Parathyroid adenoma (tissue), 2 donors: Measurements from ENCODE around the gene CHCHD3.

Source experiments
- H2AFZ ChIP-seq: fragments of 300-600 bp; sonication (generic); one replicate; pipeline ENCODE4 v1.7.0; 2017; ENCODE audit warnings: antibody characterized with exemption, mild to moderate bottlenecking
- H3K27ac ChIP-seq: fragments of 300-600 bp; sonication (generic); one replicate; pipeline ENCODE4 v1.7.0; 2017
- H3K27me3 ChIP-seq: fragments of 300-600 bp; sonication (generic); one replicate; pipeline ENCODE4 v1.7.0; 2017; ENCODE audit warnings: low read length; ENCODE audit not compliant: control insufficient read depth, insufficient read depth
- H3K36me3 ChIP-seq: fragments of 300-600 bp; sonication (generic); one replicate; pipeline ENCODE4 v1.7.0; 2017; ENCODE audit warnings: low read length; ENCODE audit not compliant: control insufficient read depth, insufficient read depth
- H3K4me1 ChIP-seq: fragments of 300-600 bp; sonication (generic); one replicate; pipeline ENCODE4 v1.7.0; 2017; ENCODE audit warnings: control low read depth
- H3K4me2 ChIP-seq: fragments of 300-600 bp; sonication (generic); one replicate; pipeline ENCODE4 v1.7.0; 2017; ENCODE audit warnings: low read length
- H3K4me3 ChIP-seq: fragments of 300-600 bp; sonication (generic); one replicate; pipeline ENCODE4 v1.7.0; 2017; ENCODE audit warnings: low read depth, low read length
- H3K79me2 ChIP-seq: fragments of 300-600 bp; sonication (generic); one replicate; pipeline ENCODE4 v1.7.0; 2017; ENCODE audit warnings: control low read depth
- H3K9ac ChIP-seq: fragments of 300-600 bp; sonication (generic); one replicate; pipeline ENCODE4 v1.7.0; 2017; ENCODE audit warnings: mild to moderate bottlenecking
- H3K9me3 ChIP-seq: fragments of 300-600 bp; sonication (generic); one replicate; pipeline ENCODE4 v1.7.0; 2017; ENCODE audit warnings: low read length; ENCODE audit not compliant: control insufficient read depth
- CTCF ChIP-seq: fragments of 300-600 bp; sonication (generic); IDR thresholded peaks from one replicate; pipeline ENCODE4 v1.7.0; 2017; ENCODE audit warnings: antibody characterized with exemption, mild to moderate bottlenecking
- donor health status: primary hyperparathyroidism.

CHCHD3 gene

DNA sequence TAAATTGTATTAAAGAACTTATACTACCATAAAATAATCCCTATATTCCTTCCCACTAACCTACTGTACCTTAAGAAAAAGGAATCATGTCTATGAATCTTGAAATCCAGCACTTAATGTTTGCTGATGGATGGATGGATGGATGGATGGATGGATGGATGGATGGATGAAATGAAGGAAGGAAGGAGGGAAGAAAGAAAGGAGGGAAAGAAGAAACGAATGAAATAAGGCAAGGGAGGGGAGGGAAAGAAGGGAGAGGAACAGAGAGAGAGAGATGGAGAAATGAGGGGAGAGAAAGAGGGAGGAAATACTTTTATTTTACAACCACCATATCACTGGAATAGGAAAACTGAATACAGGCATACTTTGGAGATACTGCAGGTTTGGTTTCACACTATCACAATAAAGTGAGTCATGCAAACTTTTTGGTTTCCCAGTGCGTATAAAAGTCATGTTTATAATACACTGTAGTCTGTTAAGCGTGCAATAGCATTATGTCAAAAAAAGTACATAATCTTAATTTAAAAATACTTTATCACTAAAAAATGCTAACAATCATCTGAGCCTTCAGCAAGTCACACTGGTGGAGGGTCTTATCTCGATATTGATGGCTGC, 219.8 kb downstream of the CHCHD3 start:
- no peak overlapping the region for H2AFZ ChIP-seq
- peaks cover 14% of the 10 kb centered on the region for H3K79me2 ChIP-seq
- no peaks in the 10 kb centered on the region for H3K9me3 ChIP-seq
- no peak overlapping the region for H3K9ac ChIP-seq
- H3K4me3 ChIP-seq, result no peak overlapping the region
- no peak overlapping the region for H3K4me2 ChIP-seq
- no peak for TF ChIP-seq CTCF
- H3K36me3 ChIP-seq, result no peaks in the 10 kb centered on the region
- no peaks in the 10 kb centered on the region for H3K4me1 ChIP-seq
- H3K27ac ChIP-seq, result no peak overlapping the region
- no peaks in the 10 kb centered on the region for H3K27me3 ChIP-seq

GRCh38 chr7:132861424-132861823, 220.5 kb downstream of the CHCHD3 start:
- H3K9me3 ChIP-seq, result no peaks in the 10 kb centered on the region
- H3K4me1 ChIP-seq, result no peaks in the 10 kb centered on the region
- H3K27ac ChIP-seq, result no peak overlapping the region

GRCh38 chr7:132859199-132859598, 222.7 kb downstream of the CHCHD3 start:
- Histone ChIP-seq H2AFZ (no peak overlapping the region), H3K27ac (no peak overlapping the region), H3K79me2 (peaks cover 12% of the 10 kb centered on the region), H3K36me3 (no peaks in the 10 kb centered on the region), H3K4me1 (no peaks in the 10 kb centered on the region), H3K4me3 (no peak overlapping the region), H3K4me2 (no peak overlapping the region), H3K9me3 (no peaks in the 10 kb centered on the region), H3K9ac (no peak overlapping the region), H3K27me3 (no peaks in the 10 kb centered on the region)
- TF ChIP-seq CTCF, result no peak

More at GRCh38 chr7:132861424-132861823, 220.5 kb downstream of the CHCHD3 start:
- no peak overlapping the region for H3K4me3 ChIP-seq
- H3K4me2 ChIP-seq, result no peak overlapping the region
- H3K27me3 ChIP-seq, result no peaks in the 10 kb centered on the region
- no peak for TF ChIP-seq CTCF
- H3K9ac ChIP-seq, result no peak overlapping the region
- no peak overlapping the region for H2AFZ ChIP-seq
- no peaks in the 10 kb centered on the region for H3K36me3 ChIP-seq
- peaks cover 14% of the 10 kb centered on the region for H3K79me2 ChIP-seq

GRCh38 chr7:132858760-132859159, 223.1 kb downstream of the CHCHD3 start:
- H3K9me3 ChIP-seq, result no peaks in the 10 kb centered on the region
- TF ChIP-seq CTCF, result no peak
- H3K9ac ChIP-seq, result no peak overlapping the region
- no peak overlapping the region for H3K4me3 ChIP-seq
- peaks cover 10% of the 10 kb centered on the region for H3K79me2 ChIP-seq
- H2AFZ ChIP-seq, result no peak overlapping the region
- no peak overlapping the region for H3K4me2 ChIP-seq
- no peaks in the 10 kb centered on the region for H3K4me1 ChIP-seq
- H3K27me3 ChIP-seq, result no peaks in the 10 kb centered on the region
- H3K27ac ChIP-seq, result no peak overlapping the region
- H3K36me3 ChIP-seq, result no peaks in the 10 kb centered on the region

DNA sequence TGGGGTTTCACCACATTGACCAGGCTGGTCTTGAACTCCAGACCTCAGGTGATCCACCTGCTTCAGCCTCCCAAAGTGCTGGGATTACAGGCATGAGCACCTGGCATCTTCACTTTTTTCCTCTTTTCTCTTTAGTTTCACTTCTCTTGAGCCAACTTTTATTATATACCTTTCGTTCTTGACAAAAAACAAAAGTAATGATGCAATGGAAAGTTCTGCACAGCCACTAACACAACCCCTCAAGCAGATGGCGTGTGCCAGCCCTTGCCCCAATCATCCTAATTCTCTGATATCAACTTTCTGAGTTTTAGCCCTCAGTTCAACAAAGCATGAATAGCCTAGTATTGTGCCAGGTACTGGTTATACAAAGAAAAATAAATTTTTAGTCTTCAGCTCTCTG, 223.6 kb downstream of the CHCHD3 start:
- TF ChIP-seq CTCF, result no peak

More for the DNA sequence above, 223.6 kb downstream of the CHCHD3 start:
- Histone ChIP-seq H2AFZ (no peak overlapping the region), H3K9ac (no peak overlapping the region), H3K4me1 (no peaks in the 10 kb centered on the region), H3K36me3 (no peaks in the 10 kb centered on the region), H3K4me3 (no peak overlapping the region), H3K27ac (no peak overlapping the region), H3K4me2 (no peak overlapping the region), H3K27me3 (no peaks in the 10 kb centered on the region), H3K9me3 (no peaks in the 10 kb centered on the region), H3K79me2 (peaks cover 10% of the 10 kb centered on the region)
